Small intestine (tissue), 7 donors: ENCODE data around the gene OR7C2. TPM values are rescaled to one million over a fixed set of nuclear protein-coding genes. Genes with fewer than 3 reads are reported as not detected.
"Not testable (repeated sequence)": the region's sequence is repeated elsewhere in the genome, so short reads cannot be mapped to it uniquely, and the experiment has no call there.

Experiments used
- DNase-seq, 2 donors: peaks; one replicate each; pipeline versions ENCODE4 v3.0.0 to v3.0.0-alpha.2; 2013
- FAIRE-seq: peaks from 2 replicates; lab custom pipeline; 2012; peaks lifted over from hg19 to GRCh38; lab: Jason Lieb, UNC
- H3K27ac ChIP-seq, 3 donors: one replicate each; pipeline ENCODE4 v1.5.1; 2013; ENCODE audit warnings: low read length in 2 of 3, mild to moderate bottlenecking in 2 of 3, control low read depth in 1 of 3, inconsistent platforms in 1 of 3, low read depth in 1 of 3, moderate library complexity in 1 of 3
- H3K27me3 ChIP-seq, 3 donors: one replicate each; pipeline ENCODE4 v1.6.1; 2013; ENCODE audit warnings: low read length in 3 of 3, inconsistent platforms in 1 of 3; ENCODE audit not compliant: control insufficient read depth in 3 of 3, insufficient read depth in 3 of 3
- H3K36me3 ChIP-seq, 3 donors: one replicate each; pipeline ENCODE4 v1.6.1; 2013; ENCODE audit warnings: low read length in 3 of 3, inconsistent platforms in 1 of 3, low read depth in 1 of 3, mild to moderate bottlenecking in 1 of 3, moderate library complexity in 1 of 3; ENCODE audit not compliant: control insufficient read depth in 3 of 3, insufficient read depth in 2 of 3
- H3K4me1 ChIP-seq, 3 donors: one replicate each; pipeline ENCODE4 v1.6.1; 2013; ENCODE audit warnings: low read length in 2 of 3, inconsistent platforms in 1 of 3, low read depth in 1 of 3, mild to moderate bottlenecking in 1 of 3, moderate library complexity in 1 of 3; ENCODE audit not compliant: control insufficient read depth in 3 of 3, insufficient read depth in 2 of 3
- H3K4me3 ChIP-seq, 3 donors: one replicate each; pipeline ENCODE4 v1.5.1; 2013; ENCODE audit warnings: low read length in 3 of 3, control low read depth in 1 of 3, inconsistent platforms in 1 of 3, low read depth in 1 of 3, mild to moderate bottlenecking in 1 of 3, moderate library complexity in 1 of 3
- H3K9me3 ChIP-seq, 2 donors: one replicate each; pipeline ENCODE4 v1.6.1; 2013; ENCODE audit warnings: low read depth in 1 of 2, low read length in 1 of 2; ENCODE audit not compliant: control insufficient read depth in 2 of 2, insufficient read depth in 1 of 2
- whole genome bisulfite sequencing, 3 donors: extraction: QIAGEN DNeasy Blood & Tissue Kit; methylation state at CpG; one replicate each; pipeline ENCODE4 v1.1.7; 2013; 5-methylcytosine and 5-hydroxymethylcytosine counted together
- polyA plus RNA-seq, 4 donors: library from polyadenylated mRNA; stranded (reverse) in 3 of 4; unstranded in 1 of 4; fragments of 200-250 nt in 3 of 4; fragments of 120-200 nt in 1 of 4; gene quantifications; one replicate each; pipeline versions ENCODE4 v1.2.1 to v1.2.3, GENCODE V29; 2013
- donor health status: healthy with polysubstance abuse.
- donor health status: control.
- donor health status: control.
- donor health status: Bipolar disorder and iron deficiency.
- donor health status: healthy.

The OR7C2 gene
- polyA plus RNA-seq, 4 donors, result not detected

DNA sequence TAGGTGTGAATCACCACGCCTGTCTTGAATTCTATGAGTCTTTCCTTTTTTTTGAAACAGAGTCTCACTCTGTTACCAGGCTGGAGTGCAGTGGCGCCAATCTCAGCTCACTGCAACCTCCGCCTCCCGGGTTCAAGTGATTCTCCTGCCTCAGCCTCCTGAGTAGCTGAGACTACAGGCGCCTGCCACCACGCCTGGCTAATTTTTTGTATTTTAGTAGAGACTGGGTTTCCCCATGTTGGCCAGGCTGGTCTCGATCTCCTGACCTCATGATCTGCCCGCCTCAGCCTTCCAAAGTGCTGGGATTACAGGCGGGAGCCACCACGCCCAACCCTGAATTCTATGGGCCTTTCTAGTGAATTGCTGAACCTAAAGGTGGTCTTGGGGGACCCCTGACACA, 8.1 kb downstream of the OR7C2 start:
- DNase-seq, H3K4me3 ChIP-seq, H3K4me1 ChIP-seq, H3K36me3 ChIP-seq, H3K27me3 ChIP-seq, H3K27ac ChIP-seq, H3K9me3 ChIP-seq, FAIRE-seq: not testable (repeated sequence)
- WGBS, 3 donors, result 75 to 86% (median 78%) methylated on average over 10 of the region's 10 CpGs

DNA sequence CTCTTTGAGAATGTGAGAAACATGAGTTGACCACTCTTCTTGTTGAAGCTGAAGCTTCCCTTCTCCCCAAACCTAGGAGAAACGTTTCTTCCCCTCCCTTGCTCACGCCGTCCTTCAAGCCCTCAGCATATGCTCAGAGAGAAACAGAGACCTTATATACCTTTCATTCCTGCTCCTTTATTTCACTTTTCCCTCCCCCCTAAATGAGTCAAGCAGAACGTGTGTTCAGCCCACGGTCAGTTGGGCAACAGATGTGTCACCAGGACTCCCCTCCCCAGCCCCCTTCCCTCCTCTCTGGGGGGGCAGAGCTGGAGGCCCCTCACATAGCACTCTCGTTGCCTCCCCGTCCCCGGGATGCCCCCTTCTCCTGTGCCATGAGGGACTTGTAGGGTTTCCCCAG, 8.6 kb downstream of the OR7C2 start:
- Histone ChIP-seq H3K4me3 (no peak overlapping the region), H3K27ac (no peak overlapping the region), H3K4me1 (no peaks in the 10 kb centered on the region), H3K9me3 (peaks cover 0 to 4% of the 10 kb centered on the region in 2 donors), H3K36me3 (no peaks in the 10 kb centered on the region), H3K27me3 (no peaks in the 10 kb centered on the region)
- 58 to 70% (median 65%) methylated on average over 8 of the region's 8 CpGs for WGBS, 3 donors
- FAIRE-seq (no peak), DNase-seq (no peak)

DNA sequence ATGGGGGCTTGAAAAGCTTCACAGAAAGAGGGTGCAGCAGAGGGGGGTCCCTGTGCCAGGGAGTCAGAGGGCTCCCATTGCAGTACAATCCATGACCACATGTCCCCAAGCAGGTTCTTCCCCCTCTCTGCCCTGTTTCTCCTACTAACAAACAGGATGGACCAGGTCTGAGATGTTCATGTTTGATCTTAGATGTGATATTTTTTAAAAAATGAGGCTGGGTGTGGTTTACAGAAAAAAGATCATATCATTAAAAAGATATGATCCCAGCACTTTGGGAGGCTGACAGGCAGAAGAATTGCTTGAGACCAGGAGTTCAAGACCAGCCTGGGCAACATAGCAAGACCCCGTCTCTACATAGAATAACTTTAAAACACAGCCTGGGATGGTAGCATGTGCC, 9.1 kb downstream of the OR7C2 start:
- H3K27ac ChIP-seq, result no peak overlapping the region
- H3K4me1 ChIP-seq, result no peaks in the 10 kb centered on the region
- H3K4me3 ChIP-seq, result no peak overlapping the region
- FAIRE-seq, result no peak
- no peaks in the 10 kb centered on the region for H3K27me3 ChIP-seq
- H3K36me3 ChIP-seq, result no peaks in the 10 kb centered on the region
- 86 to 100% (median 91%) methylated on average over 1 of the region's 1 CpG for WGBS, 3 donors
- peaks cover 0 to 4% of the 10 kb centered on the region in 2 donors for H3K9me3 ChIP-seq
- DNase-seq, result no peak

DNA sequence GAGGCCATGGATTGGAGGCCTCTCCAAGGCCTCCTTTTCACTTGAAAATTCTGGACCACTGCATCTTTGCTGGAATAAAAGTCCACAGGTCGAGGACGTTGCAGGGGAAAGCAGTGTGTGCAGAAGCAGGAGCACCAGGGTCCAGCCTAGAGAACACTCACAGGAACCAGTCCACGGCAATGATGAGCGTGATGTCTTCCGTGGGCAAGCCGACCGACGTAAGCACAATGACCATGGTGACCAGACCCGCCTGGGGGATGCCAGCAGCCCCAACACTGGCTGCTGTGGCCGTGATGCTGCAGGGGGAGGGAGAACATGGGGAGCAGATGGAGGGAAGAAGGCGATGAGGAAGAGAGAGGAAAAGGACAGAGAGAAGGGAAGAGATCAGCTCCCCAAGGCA, 11.5 kb downstream of the OR7C2 start:
- H3K4me3 ChIP-seq, result no peak overlapping the region
- FAIRE-seq (no peak), DNase-seq (no peak)
- H3K9me3 ChIP-seq, result peaks cover 4% of the 10 kb centered on the region in 2 donors
- H3K4me1 ChIP-seq, result no peaks in the 10 kb centered on the region
- no peaks in the 10 kb centered on the region for H3K36me3 ChIP-seq
- H3K27ac ChIP-seq, result no peak overlapping the region
- 81 to 84% (median 82%) methylated on average over 11 of the region's 11 CpGs for WGBS, 3 donors
- H3K27me3 ChIP-seq, result no peaks in the 10 kb centered on the region

DNA sequence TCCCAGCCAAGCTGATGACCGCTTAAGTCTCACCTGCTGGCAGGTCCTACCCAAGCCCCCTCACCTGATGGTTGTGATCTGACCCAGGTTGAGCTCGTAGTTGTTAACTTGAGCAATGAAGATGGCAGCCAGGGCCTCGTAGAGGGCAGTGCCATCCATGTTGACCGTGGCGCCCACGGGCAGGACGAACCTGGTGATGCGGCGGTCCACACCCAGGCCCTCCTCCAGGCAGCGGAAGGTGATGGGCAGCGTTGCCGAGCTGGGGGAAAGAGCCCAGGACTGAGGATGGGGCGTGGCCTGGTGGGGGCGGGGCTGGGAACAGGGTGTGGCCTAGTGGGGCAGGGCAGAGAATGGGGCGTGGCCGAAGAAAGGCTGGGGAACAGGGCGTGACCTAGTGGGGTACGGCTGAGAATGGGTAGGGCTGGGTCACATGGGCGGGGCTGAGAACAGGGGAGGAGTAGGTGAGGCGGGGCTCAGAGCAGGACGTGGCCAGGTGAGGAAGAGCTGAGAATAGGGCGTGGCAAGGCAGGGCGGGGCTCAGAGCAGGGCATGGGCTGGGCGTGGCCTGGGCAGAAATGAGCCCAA, 12.9 kb downstream of the OR7C2 start:
- Histone ChIP-seq H3K27me3 (peaks cover 0 to 2% (median 0%) of the 10 kb centered on the region in 3 donors), H3K36me3 (no peaks in the 10 kb centered on the region), H3K4me1 (no peaks in the 10 kb centered on the region), H3K27ac (no peak overlapping the region), H3K4me3 (no peak overlapping the region), H3K9me3 (peaks cover 4 to 11% of the 10 kb centered on the region in 2 donors)
- no peak for FAIRE-seq
- WGBS, 3 donors, result 34 to 51% (median 38%) methylated on average over 24 of the region's 24 CpGs
- no peak for DNase-seq

DNA sequence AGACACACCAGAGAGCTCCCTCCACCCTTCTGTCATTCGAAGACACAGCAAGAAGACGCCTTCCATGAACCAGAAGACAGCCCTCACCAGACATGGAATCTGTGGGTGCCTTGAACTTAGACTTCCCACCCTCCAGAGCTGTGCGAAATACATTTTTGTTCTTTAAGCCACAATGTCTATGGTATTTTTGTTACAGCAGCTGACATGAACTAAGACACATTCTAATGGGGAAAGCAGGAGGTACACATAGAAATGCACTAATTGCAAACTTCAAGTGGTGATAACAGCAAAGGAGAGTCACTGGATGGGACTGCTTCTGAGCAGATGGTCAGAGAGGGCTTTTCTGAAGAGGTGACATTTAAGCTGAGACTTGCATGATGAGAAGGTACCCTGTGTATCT, 16.2 kb downstream of the OR7C2 start:
- 89 to 91% (median 90%) methylated on average over 3 of the region's 3 CpGs for WGBS, 3 donors
- H3K4me3 ChIP-seq, result no peak overlapping the region
- FAIRE-seq (no peak), DNase-seq (no peak)
- peaks cover 0 to 2% (median 0%) of the 10 kb centered on the region in 3 donors for H3K27me3 ChIP-seq
- H3K9me3 ChIP-seq, result peaks cover 4 to 16% of the 10 kb centered on the region in 2 donors
- H3K27ac ChIP-seq, result no peak overlapping the region
- no peaks in the 10 kb centered on the region for H3K36me3 ChIP-seq
- H3K4me1 ChIP-seq, result no peaks in the 10 kb centered on the region

DNA sequence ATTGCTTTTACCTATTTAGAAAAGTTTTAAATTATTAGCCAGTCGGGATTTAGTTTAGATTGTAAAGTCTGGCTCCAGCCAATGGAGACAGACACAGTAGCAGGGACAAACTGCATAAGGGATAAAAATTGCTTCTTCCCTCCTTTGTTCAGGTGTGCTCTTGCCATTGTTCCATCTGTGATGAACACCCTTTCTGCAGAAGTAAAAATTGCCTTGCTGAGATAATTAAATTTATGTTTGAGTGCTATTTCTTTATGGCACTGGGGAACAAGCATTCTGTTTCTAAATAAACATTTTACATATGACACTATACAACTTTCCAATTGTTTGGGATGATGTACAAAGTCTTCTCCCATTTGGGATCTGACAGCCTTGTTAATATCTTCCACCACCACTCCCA, 18.0 kb downstream of the OR7C2 start:
- Histone ChIP-seq H3K4me3 (no peak overlapping the region), H3K27me3 (peaks cover 0 to 2% (median 0%) of the 10 kb centered on the region in 3 donors)

DNA sequence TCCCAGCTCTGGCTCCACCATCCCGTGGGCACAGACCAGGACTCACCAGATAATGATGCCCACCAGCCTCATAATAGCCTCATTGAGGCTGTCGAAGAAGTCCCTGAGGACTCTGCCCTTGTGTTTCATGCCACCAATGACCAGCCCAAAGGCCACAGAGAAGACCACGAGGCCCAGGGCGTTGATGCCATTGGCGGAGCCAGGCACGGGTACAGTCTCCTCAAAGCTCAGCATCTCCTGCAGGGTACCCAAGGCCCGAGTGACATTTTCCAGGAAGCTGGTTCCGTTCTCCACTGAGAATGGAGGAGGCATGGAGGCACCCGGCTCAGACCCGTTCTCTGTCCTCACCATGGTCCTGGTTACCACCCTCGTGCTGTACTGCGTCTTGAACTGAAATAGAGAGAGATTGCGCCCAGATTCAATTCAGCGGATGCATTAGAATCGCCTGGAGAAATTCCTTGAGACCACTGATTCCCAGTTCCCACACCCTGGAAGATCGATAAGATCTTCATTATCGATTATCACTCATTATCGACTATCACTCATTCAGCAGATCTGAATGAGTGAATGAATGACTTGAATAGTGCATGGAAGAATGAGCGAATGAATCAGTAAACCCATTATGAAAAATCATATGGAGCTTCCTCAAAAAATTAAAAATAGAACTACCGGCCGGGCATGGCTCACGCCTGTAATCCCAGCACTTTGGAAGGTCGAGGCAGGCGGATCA, 20.8 kb downstream of the OR7C2 start:
- Histone ChIP-seq H3K9me3 (peaks cover 0 to 16% of the 10 kb centered on the region in 2 donors), H3K36me3 (no peaks in the 10 kb centered on the region), H3K27me3 (peaks cover 0 to 2% (median 0%) of the 10 kb centered on the region in 3 donors), H3K4me1 (no peaks in the 10 kb centered on the region), H3K27ac (no peak overlapping the region), H3K4me3 (no peak overlapping the region)
- FAIRE-seq (no peak), DNase-seq (no peak)
- WGBS, 3 donors, result 89 to 92% (median 90%) methylated on average over 24 of the region's 24 CpGs

More for the DNA sequence above, 18.0 kb downstream of the OR7C2 start:
- 2 to 71% (median 38%) methylated on average over 1 of the region's 1 CpG for WGBS, 3 donors
- no peak overlapping the region for H3K27ac ChIP-seq
- H3K9me3 ChIP-seq, result peaks cover under 1 to 16% of the 10 kb centered on the region in 2 donors
- DNase-seq (no peak), FAIRE-seq (no peak)
- H3K4me1 ChIP-seq, result no peaks in the 10 kb centered on the region
- no peaks in the 10 kb centered on the region for H3K36me3 ChIP-seq
